ENCODE measurements around the gene BMAL1. TPM values are rescaled to one million over a fixed set of nuclear protein-coding genes. Genes with fewer than 3 reads are reported as not detected.
A peak's percentile ranks its signal among the peaks of the same experiment; 100 is the strongest.

Gene BMAL1
- total and polyA plus RNA-seq, 2 donors from 2014 or later = 9.2 to 20.6 TPM

- H3K36me3 ChIP-seq (ENCODE audit: control insufficient read depth in 2 of 3, insufficient read depth in 3 of 3, low read length in 3 of 3) = peaks cover 0 to 7% (median 0%) of the 10 kb centered on the region in 3 donors
- H3K27me3 ChIP-seq (ENCODE audit: control insufficient read depth, insufficient read depth, low read length) = no peaks in the 10 kb centered on the region
- H3K4me3 ChIP-seq (ENCODE audit: low read length in 3 of 3) = no peak overlapping the region
- no peak overlapping the region for H3K27ac ChIP-seq (ENCODE audit: low read depth in 2 of 2, low read length in 2 of 2)
- no peak for DNase-seq
- no peak for TF ChIP-seq CTCF (IDR thresholded peaks at IDR 0.05; ENCODE audit: borderline replicate concordance, extremely low read depth, insufficient read depth)
- H3K9ac ChIP-seq (ENCODE audit: low read length in 3 of 3) = no peak overlapping the region
- H3K4me1 ChIP-seq (ENCODE audit: control insufficient read depth in 2 of 3, insufficient read depth in 2 of 3, low read depth in 1 of 3, low read length in 3 of 3) = no peaks in the 10 kb centered on the region
- intact Hi-C loops (cut with DNase I) = no loop called here
- H3K9me3 ChIP-seq (ENCODE audit: control insufficient read depth in 2 of 3, insufficient read depth in 1 of 3, low read length in 3 of 3) = no peaks in the 10 kb centered on the region
- no peak for FAIRE-seq
Observed at GRCh38 chr11:13346470-13346869, 68.9 kb downstream of the BMAL1 start.

- intact Hi-C loops (cut with DNase I) = no loop called here
- DNase-seq = peak in 1 of 5 donors; percentile 27
- Histone ChIP-seq H3K4me3 (ENCODE audit: low read length in 3 of 3) (no peak overlapping the region), H3K4me1 (ENCODE audit: control insufficient read depth in 2 of 3, insufficient read depth in 2 of 3, low read depth in 1 of 3, low read length in 3 of 3) (no peaks in the 10 kb centered on the region), H3K9ac (ENCODE audit: low read length in 3 of 3) (no peak overlapping the region), H3K27me3 (ENCODE audit: control insufficient read depth, insufficient read depth, low read length) (no peaks in the 10 kb centered on the region), H3K36me3 (ENCODE audit: control insufficient read depth in 2 of 3, insufficient read depth in 3 of 3, low read length in 3 of 3) (peaks cover 0 to 7% (median 0%) of the 10 kb centered on the region in 3 donors), H3K9me3 (ENCODE audit: control insufficient read depth in 2 of 3, insufficient read depth in 1 of 3, low read length in 3 of 3) (no peaks in the 10 kb centered on the region), H3K27ac (ENCODE audit: low read depth in 2 of 2, low read length in 2 of 2) (no peak overlapping the region)
- no peak for TF ChIP-seq CTCF (IDR thresholded peaks at IDR 0.05; ENCODE audit: borderline replicate concordance, extremely low read depth, insufficient read depth)
- FAIRE-seq = no peak
Observed at GRCh38 chr11:13347901-13348300, 70.3 kb downstream of the BMAL1 start.

- DNase-seq = no peak
- no peak overlapping the region for H3K27ac ChIP-seq (ENCODE audit: low read depth in 2 of 2, low read length in 2 of 2)
- intact Hi-C loops (cut with DNase I) = no loop called here
- TF ChIP-seq CTCF (IDR thresholded peaks at IDR 0.05; ENCODE audit: borderline replicate concordance, extremely low read depth, insufficient read depth) = no peak
- H3K4me1 ChIP-seq (ENCODE audit: control insufficient read depth in 2 of 3, insufficient read depth in 2 of 3, low read depth in 1 of 3, low read length in 3 of 3) = no peaks in the 10 kb centered on the region
- no peak overlapping the region for H3K4me3 ChIP-seq (ENCODE audit: low read length in 3 of 3)
- no peak for FAIRE-seq
- H3K9me3 ChIP-seq (ENCODE audit: control insufficient read depth in 2 of 3, insufficient read depth in 1 of 3, low read length in 3 of 3) = no peaks in the 10 kb centered on the region
- H3K27me3 ChIP-seq (ENCODE audit: control insufficient read depth, insufficient read depth, low read length) = no peaks in the 10 kb centered on the region
- H3K36me3 ChIP-seq (ENCODE audit: control insufficient read depth in 2 of 3, insufficient read depth in 3 of 3, low read length in 3 of 3) = peaks cover 0 to 7% (median 0%) of the 10 kb centered on the region in 3 donors
- no peak overlapping the region for H3K9ac ChIP-seq (ENCODE audit: low read length in 3 of 3)
Observed at GRCh38 chr11:13348305-13348704, 70.7 kb downstream of the BMAL1 start.

- H3K4me1 ChIP-seq (ENCODE audit: control insufficient read depth in 2 of 3, insufficient read depth in 2 of 3, low read depth in 1 of 3, low read length in 3 of 3) = no peaks in the 10 kb centered on the region
- no peak for DNase-seq
- H3K4me3 ChIP-seq (ENCODE audit: low read length in 3 of 3) = no peak overlapping the region
- H3K36me3 ChIP-seq (ENCODE audit: control insufficient read depth in 2 of 3, insufficient read depth in 3 of 3, low read length in 3 of 3) = peaks cover 0 to 7% (median 0%) of the 10 kb centered on the region in 3 donors
- no peak overlapping the region for H3K9ac ChIP-seq (ENCODE audit: low read length in 3 of 3)
- TF ChIP-seq CTCF (IDR thresholded peaks at IDR 0.05; ENCODE audit: borderline replicate concordance, extremely low read depth, insufficient read depth) = no peak
- H3K27ac ChIP-seq (ENCODE audit: low read depth in 2 of 2, low read length in 2 of 2) = no peak overlapping the region
- no peak for FAIRE-seq
- intact Hi-C loops (cut with DNase I) = no loop called here
- no peaks in the 10 kb centered on the region for H3K9me3 ChIP-seq (ENCODE audit: control insufficient read depth in 2 of 3, insufficient read depth in 1 of 3, low read length in 3 of 3)
- no peaks in the 10 kb centered on the region for H3K27me3 ChIP-seq (ENCODE audit: control insufficient read depth, insufficient read depth, low read length)
Observed at GRCh38 chr11:13349046-13349445, 71.5 kb downstream of the BMAL1 start.

Measured in kidney (tissue), 14 donors.